K562 (cell line): ENCODE results near the gene MAPT.

Experiments
- FOXK1 ChIP-seq: sonication (generic); formaldehyde crosslinking; IDR thresholded peaks from 2 replicates; pipeline ENCODE4 v1.8.0; 2022; ENCODE audit warnings: missing genetic modification reagents, mild to moderate bottlenecking, borderline replicate concordance
- NFE2L1 ChIP-seq: fragments of 450-650 bp; IDR thresholded peaks from 2 replicates; pipeline ENCODE4 v1.6.1; 2016; ENCODE audit warnings: missing genetic modification characterization, low read depth, mild to moderate bottlenecking, missing compliant biosample characterization, moderate library complexity, borderline replicate concordance
- RB1 ChIP-seq: fragments of 450-650 bp; IDR thresholded peaks from 2 replicates; pipeline ENCODE4 v1.6.1; 2017; ENCODE audit warnings: low read depth, mild to moderate bottlenecking
- RBM22 ChIP-seq: fragments of 200-400 bp; formaldehyde crosslinking; IDR thresholded peaks from 2 replicates; pipeline ENCODE4 v1.6.1; 2018; ENCODE audit warnings: low read length, low read depth; ENCODE audit not compliant: poor library complexity, severe bottlenecking
- ZBED1 ChIP-seq: IDR thresholded peaks from 2 replicates; pipeline ENCODE4 v1.6.1; 2014
- ZKSCAN1 ChIP-seq: fragments of 150-350 bp; IDR thresholded peaks from 2 replicates; pipeline ENCODE4 v1.6.1; 2016; ENCODE audit warnings: low read depth, low read length

GRCh38 chr17:45985447-45985846 is 91.1 kb downstream of the MAPT start:
- TF ChIP-seq FOXK1 (CRISPR knock-in tag), result no peak
- TF ChIP-seq RB1, result no peak
- no peak for TF ChIP-seq NFE2L1 (tag)
- no peak for TF ChIP-seq RBM22
- TF ChIP-seq ZKSCAN1, result no peak
- TF ChIP-seq ZBED1, result no peak
